ENCODE data around the gene DERA.
"Not testable (repeated sequence)": the region's sequence is repeated elsewhere in the genome, so short reads cannot be mapped to it uniquely, and the experiment has no call there.

The DERA gene

GRCh38 chr12:16012117-16012516, 101.0 kb downstream of the DERA start:
- DNase-seq (ENCODE audit: low spot score), result no peak

- DNase-seq (ENCODE audit: low spot score), result not testable (repeated sequence)
These were observed 102.6 kb downstream of the DERA start for GRCh38 chr12:16013722-16014121.

- not testable (repeated sequence) for DNase-seq (ENCODE audit: low spot score)
These were observed 103.3 kb downstream of the DERA start for GRCh38 chr12:16014394-16014793.

- DNase-seq (ENCODE audit: low spot score), result no peak
These were observed 105.6 kb downstream of the DERA start for GRCh38 chr12:16016748-16017147.

GRCh38 chr12:16018306-16018705, 107.2 kb downstream of the DERA start:
- no peak for DNase-seq (ENCODE audit: low spot score)

- DNase-seq (ENCODE audit: low spot score), result no peak
These were observed 108.0 kb downstream of the DERA start for GRCh38 chr12:16019136-16019535.

- no peak for DNase-seq (ENCODE audit: low spot score)
These were observed 108.9 kb downstream of the DERA start for GRCh38 chr12:16020031-16020430.

- DNase-seq (ENCODE audit: low spot score), result no peak
These were observed 109.9 kb downstream of the DERA start for GRCh38 chr12:16021026-16021425.

- DNase-seq (ENCODE audit: low spot score), result no peak
These were observed 110.5 kb downstream of the DERA start for GRCh38 chr12:16021676-16022075.

- no peak for DNase-seq (ENCODE audit: low spot score)
These were observed 115.9 kb downstream of the DERA start for GRCh38 chr12:16027002-16027401.

GRCh38 chr12:16030744-16031143, 119.6 kb downstream of the DERA start:
- DNase-seq (ENCODE audit: low spot score), result no peak

GRCh38 chr12:16034136-16034817, 123.1 kb downstream of the DERA start:
- no peak for DNase-seq (ENCODE audit: low spot score)

- no peak for DNase-seq (ENCODE audit: low spot score)
These were observed 124.9 kb downstream of the DERA start for GRCh38 chr12:16036073-16036472.

GRCh38 chr12:16037533-16037932, 126.4 kb downstream of the DERA start:
- no peak for DNase-seq (ENCODE audit: low spot score)

- DNase-seq (ENCODE audit: low spot score), result no peak
These were observed 132.3 kb downstream of the DERA start for GRCh38 chr12:16043480-16043879.

- DNase-seq (ENCODE audit: low spot score), result no peak
These were observed 135.1 kb downstream of the DERA start for GRCh38 chr12:16046266-16046665.

- DNase-seq (ENCODE audit: low spot score), result no peak
These were observed 137.4 kb downstream of the DERA start for GRCh38 chr12:16048511-16048910.

GRCh38 chr12:16056910-16057309, 145.8 kb downstream of the DERA start:
- no peak for DNase-seq (ENCODE audit: low spot score)

GRCh38 chr12:16057351-16057751, 146.2 kb downstream of the DERA start:
- not testable (repeated sequence) for DNase-seq (ENCODE audit: low spot score)

GRCh38 chr12:16062611-16063010, 151.5 kb downstream of the DERA start:
- no peak for DNase-seq (ENCODE audit: low spot score)

- DNase-seq (ENCODE audit: low spot score), result no peak
These were observed 152.6 kb downstream of the DERA start for GRCh38 chr12:16063726-16064125.

GRCh38 chr12:16070113-16070512, 159.0 kb downstream of the DERA start:
- DNase-seq (ENCODE audit: low spot score), result no peak

- DNase-seq (ENCODE audit: low spot score), result no peak
These were observed 161.5 kb downstream of the DERA start for GRCh38 chr12:16072678-16073077.

GRCh38 chr12:16074894-16075293, 163.8 kb downstream of the DERA start:
- DNase-seq (ENCODE audit: low spot score), result no peak
